Lung (tissue), 12 donors: ENCODE results near the gene CFAP251. TPM values are rescaled to one million over a fixed set of nuclear protein-coding genes. Genes with fewer than 3 reads are reported as not detected.
A peak's percentile ranks its signal among the peaks of the same experiment; 100 is the strongest.

Experiments used
- ATAC-seq: fragments of 200-7000 bp; cut with Tn5 transposase; one replicate; pipeline ENCODE4 v1.9.1; 2020; ENCODE audit warnings: moderate number of reproducible peaks; ENCODE audit not compliant: insufficient read depth, low FRiP score
- DNase-seq, 3 donors: peaks; one replicate each; pipeline ENCODE4 v3.0.0-alpha.2; 2013 to 2017
- H3K27ac ChIP-seq, 2 donors: one replicate each; pipeline ENCODE4 v1.5.1; 2013; ENCODE audit warnings: mild to moderate bottlenecking in 2 of 2, moderate library complexity in 2 of 2, control low read depth in 1 of 2, inconsistent platforms in 1 of 2, low read depth in 1 of 2, low read length in 1 of 2
- H3K27me3 ChIP-seq, 3 donors: one replicate each; pipeline ENCODE4 v1.5.1; 2013; ENCODE audit warnings: low read length in 2 of 3; ENCODE audit not compliant: control insufficient read depth in 3 of 3, insufficient read depth in 3 of 3
- H3K36me3 ChIP-seq, 4 donors: one replicate each; pipeline ENCODE4 v1.5.1; 2013; ENCODE audit warnings: low read length in 4 of 4, mild to moderate bottlenecking in 1 of 4, moderate library complexity in 1 of 4; ENCODE audit not compliant: control insufficient read depth in 4 of 4, insufficient read depth in 4 of 4
- H3K4me1 ChIP-seq, 5 donors: one replicate each; pipeline ENCODE4 v1.5.1; 2013; ENCODE audit warnings: low read length in 5 of 5, mild to moderate bottlenecking in 2 of 5, moderate library complexity in 1 of 5; ENCODE audit not compliant: control insufficient read depth in 5 of 5, insufficient read depth in 5 of 5
- H3K4me3 ChIP-seq: one replicate; pipeline ENCODE4 v1.5.1; 2013; ENCODE audit warnings: mild to moderate bottlenecking, control low read depth, moderate library complexity
- H3K9ac ChIP-seq, 2 donors: one replicate each; pipeline ENCODE4 v1.5.1; 2013; ENCODE audit warnings: low read length in 2 of 2, control low read depth in 1 of 2; ENCODE audit not compliant: insufficient read depth in 1 of 2
- H3K9me3 ChIP-seq, 4 donors: one replicate each; pipeline ENCODE4 v1.5.1; 2013; ENCODE audit warnings: low read length in 3 of 4, mild to moderate bottlenecking in 1 of 4, moderate library complexity in 1 of 4; ENCODE audit not compliant: control insufficient read depth in 4 of 4, insufficient read depth in 3 of 4
- CTCF ChIP-seq: IDR thresholded peaks from 2 replicates; pipeline ENCODE4 v1.5.1; 2012; ENCODE audit warnings: mild to moderate bottlenecking; ENCODE audit errors: control extremely low read depth, extremely low read depth
- WGBS, 2 donors: extraction: QIAGEN DNeasy Blood & Tissue Kit; methylation state at CpG; one replicate each; pipeline ENCODE4 v1.1.7; 2013; 5-methylcytosine and 5-hydroxymethylcytosine counted together
- polyA plus RNA-seq, 2 donors: library from polyadenylated mRNA; stranded (reverse); fragments of 200-250 nt; gene quantifications; one replicate each; pipeline ENCODE4 v1.2.1, GENCODE V29; 2013
- total RNA-seq, 2 donors: library from RNA; depleted of rRNA in 1 of 2; stranded (reverse); fragments of >200 nt in 1 of 2; gene quantifications; one replicate each; pipeline ENCODE4 v1.2.1, GENCODE V29; 2014 to 2021
- donor health status: control.
- donor health status: control.
- donor health status: Bipolar disorder and iron deficiency.
- donor health status: healthy.
- donor health status: DM: yes; HTN: yes; CAD: no.

CFAP251 gene
- total and polyA plus RNA-seq, 4 donors: 6.9 to 35.4 (median 15.6) TPM

GRCh38 chr12:121932176-121932536 is 13.8 kb downstream of the CFAP251 start:
- no peak overlapping the region for H3K4me3 ChIP-seq
- H3K27ac ChIP-seq: no peak overlapping the region
- no peak overlapping the region for H3K9ac ChIP-seq
- WGBS, 2 donors: 96 to 98% methylated on average over 3 of the region's 3 CpGs
- peaks cover 0 to 4% (median 0%) of the 10 kb centered on the region in 5 donors for H3K4me1 ChIP-seq
- H3K9me3 ChIP-seq: peaks cover 0 to 2% (median 0%) of the 10 kb centered on the region in 4 donors
- DNase-seq (no peak), ATAC-seq (no peak)
- TF ChIP-seq CTCF: no peak
- H3K36me3 ChIP-seq: no peaks in the 10 kb centered on the region
- no peaks in the 10 kb centered on the region for H3K27me3 ChIP-seq

GRCh38 chr12:121932914-121933521 is 14.6 kb downstream of the CFAP251 start:
- DNase-seq: no peak

GRCh38 chr12:121933522-121934308 is 15.3 kb downstream of the CFAP251 start:
- no peak overlapping the region for H3K27ac ChIP-seq
- WGBS, 2 donors: 85 to 89% methylated on average over 17 of the region's 17 CpGs
- peak in 2 of 3 donors; percentile 29 to 33 for DNase-seq
- H3K36me3 ChIP-seq: no peaks in the 10 kb centered on the region
- H3K9ac ChIP-seq: no peak overlapping the region
- no peak for ATAC-seq
- no peak for TF ChIP-seq CTCF
- H3K4me1 ChIP-seq: peaks cover 0 to 3% (median 0%) of the 10 kb centered on the region in 5 donors
- peaks cover 0 to 3% (median 0%) of the 10 kb centered on the region in 4 donors for H3K9me3 ChIP-seq
- no peaks in the 10 kb centered on the region for H3K27me3 ChIP-seq
- H3K4me3 ChIP-seq: no peak overlapping the region

More at GRCh38 chr12:121932914-121933521, 14.6 kb downstream of the CFAP251 start:
- no peaks in the 10 kb centered on the region for H3K27me3 ChIP-seq
- ATAC-seq: no peak
- no peak overlapping the region for H3K4me3 ChIP-seq
- H3K4me1 ChIP-seq: peaks cover 0 to 3% (median 0%) of the 10 kb centered on the region in 5 donors
- peaks cover 0 to 3% (median 0%) of the 10 kb centered on the region in 4 donors for H3K9me3 ChIP-seq
- no peak overlapping the region for H3K27ac ChIP-seq
- 93 to 96% methylated on average over 4 of the region's 4 CpGs for WGBS, 2 donors
- no peak for TF ChIP-seq CTCF
- no peaks in the 10 kb centered on the region for H3K36me3 ChIP-seq
- no peak overlapping the region for H3K9ac ChIP-seq
